Measurements from ENCODE around the gene CSMD2.

DNA sequence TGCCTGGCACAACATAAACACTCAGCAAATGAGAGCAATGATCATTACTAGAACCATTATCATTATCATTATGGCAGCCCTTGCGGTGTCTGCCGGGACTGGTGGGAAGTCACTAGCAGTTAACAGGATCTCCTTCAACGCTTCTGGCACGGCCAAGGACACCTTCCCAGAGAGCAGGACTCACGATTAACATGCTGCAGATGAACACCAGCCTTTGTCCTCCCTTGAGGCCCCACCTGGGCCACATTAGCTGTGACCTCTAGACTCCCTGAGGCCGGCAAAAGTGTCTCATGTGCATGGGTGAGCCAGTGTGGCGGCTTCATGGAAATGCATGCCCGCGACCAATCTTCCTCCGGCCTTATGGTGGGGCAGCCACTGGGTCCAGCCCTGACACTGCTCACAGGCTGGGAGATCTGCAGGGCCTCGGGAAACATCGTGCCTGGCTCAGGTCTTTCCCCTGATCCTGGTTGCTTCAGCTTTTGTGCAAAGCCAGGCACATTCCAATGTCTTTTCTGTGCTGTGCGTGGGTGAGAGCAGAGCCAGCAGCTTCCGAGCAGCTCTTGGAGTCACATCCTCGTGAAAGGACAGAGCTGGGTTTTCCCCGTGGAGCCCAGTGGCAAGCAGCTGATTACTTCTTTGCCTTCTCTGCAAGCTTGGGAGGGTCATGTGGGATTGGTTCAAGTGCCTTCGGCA is 193.9 kb downstream of the CSMD2 start:
- TF ChIP-seq RAD21 (IDR thresholded peaks at IDR 0.05; ENCODE audit: low read depth) = no peak
- TF ChIP-seq, protein P1, sequence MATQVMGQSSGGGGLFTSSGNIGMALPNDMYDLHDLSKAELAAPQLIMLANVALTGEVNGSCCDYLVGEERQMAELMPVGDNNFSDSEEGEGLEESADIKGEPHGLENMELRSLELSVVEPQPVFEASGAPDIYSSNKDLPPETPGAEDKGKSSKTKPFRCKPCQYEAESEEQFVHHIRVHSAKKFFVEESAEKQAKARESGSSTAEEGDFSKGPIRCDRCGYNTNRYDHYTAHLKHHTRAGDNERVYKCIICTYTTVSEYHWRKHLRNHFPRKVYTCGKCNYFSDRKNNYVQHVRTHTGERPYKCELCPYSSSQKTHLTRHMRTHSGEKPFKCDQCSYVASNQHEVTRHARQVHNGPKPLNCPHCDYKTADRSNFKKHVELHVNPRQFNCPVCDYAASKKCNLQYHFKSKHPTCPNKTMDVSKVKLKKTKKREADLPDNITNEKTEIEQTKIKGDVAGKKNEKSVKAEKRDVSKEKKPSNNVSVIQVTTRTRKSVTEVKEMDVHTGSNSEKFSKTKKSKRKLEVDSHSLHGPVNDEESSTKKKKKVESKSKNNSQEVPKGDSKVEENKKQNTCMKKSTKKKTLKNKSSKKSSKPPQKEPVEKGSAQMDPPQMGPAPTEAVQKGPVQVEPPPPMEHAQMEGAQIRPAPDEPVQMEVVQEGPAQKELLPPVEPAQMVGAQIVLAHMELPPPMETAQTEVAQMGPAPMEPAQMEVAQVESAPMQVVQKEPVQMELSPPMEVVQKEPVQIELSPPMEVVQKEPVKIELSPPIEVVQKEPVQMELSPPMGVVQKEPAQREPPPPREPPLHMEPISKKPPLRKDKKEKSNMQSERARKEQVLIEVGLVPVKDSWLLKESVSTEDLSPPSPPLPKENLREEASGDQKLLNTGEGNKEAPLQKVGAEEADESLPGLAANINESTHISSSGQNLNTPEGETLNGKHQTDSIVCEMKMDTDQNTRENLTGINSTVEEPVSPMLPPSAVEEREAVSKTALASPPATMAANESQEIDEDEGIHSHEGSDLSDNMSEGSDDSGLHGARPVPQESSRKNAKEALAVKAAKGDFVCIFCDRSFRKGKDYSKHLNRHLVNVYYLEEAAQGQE (IDR thresholded peaks at IDR 0.05; ENCODE audit: low read depth) = no peak
- TF ChIP-seq ZBTB7A (IDR thresholded peaks at IDR 0.05; ENCODE audit: low read depth) = no peak
- TF ChIP-seq, protein P2, sequence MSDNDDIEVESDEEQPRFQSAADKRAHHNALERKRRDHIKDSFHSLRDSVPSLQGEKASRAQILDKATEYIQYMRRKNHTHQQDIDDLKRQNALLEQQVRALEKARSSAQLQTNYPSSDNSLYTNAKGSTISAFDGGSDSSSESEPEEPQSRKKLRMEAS (IDR thresholded peaks at IDR 0.05) = no peak
- TF ChIP-seq TCF12 (IDR thresholded peaks at IDR 0.05; ENCODE audit: low read depth) = no peak
- TF ChIP-seq CEBPB (IDR thresholded peaks at IDR 0.05) = no peak
- TF ChIP-seq TEAD4 (IDR thresholded peaks at IDR 0.05) = no peak
- no peak for TF ChIP-seq TAF1 (IDR thresholded peaks at IDR 0.05; ENCODE audit: low read depth)
- TF ChIP-seq EP300 (IDR thresholded peaks at IDR 0.05; ENCODE audit: borderline replicate concordance) = no peak
- TF ChIP-seq CREB1 (IDR thresholded peaks at IDR 0.05; ENCODE audit: low read depth) = no peak
- TF ChIP-seq USF1 (IDR thresholded peaks at IDR 0.05) = no peak
